ENCODE measurements around the gene NDRG4. TPM values are rescaled to one million over a fixed set of nuclear protein-coding genes. Genes with fewer than 3 reads are reported as not detected.

NDRG4 gene
- total and polyA plus RNA-seq, 12 donors: 139 to 952 (median 336) TPM

GRCh38 chr16:58548378-58548777, 48.4 kb downstream of the NDRG4 start:
- no peaks in the 10 kb centered on the region for H3K9me3 ChIP-seq (replicated peaks in 1 of 3)
- H3K4me1 ChIP-seq (replicated peaks in 1 of 2): no peaks in the 10 kb centered on the region
- intact Hi-C loops (cut with DNase I): no loop called here
- no peak for DNase-seq
- TF ChIP-seq POLR2A (IDR thresholded peaks at IDR 0.05) (no peak), CTCF (IDR thresholded peaks at IDR 0.05) (no peak)
- peaks cover 0 to 98% of the 10 kb centered on the region in 2 donors for H3K36me3 ChIP-seq (replicated peaks in 1 of 2)
- H3K27ac ChIP-seq: no peak overlapping the region
- H3K27me3 ChIP-seq: no peaks in the 10 kb centered on the region
- 66 to 83% (median 77%) methylated on average over 2 of the region's 2 CpGs for WGBS, 4 donors
- H3K4me3 ChIP-seq: no peak overlapping the region

DNA sequence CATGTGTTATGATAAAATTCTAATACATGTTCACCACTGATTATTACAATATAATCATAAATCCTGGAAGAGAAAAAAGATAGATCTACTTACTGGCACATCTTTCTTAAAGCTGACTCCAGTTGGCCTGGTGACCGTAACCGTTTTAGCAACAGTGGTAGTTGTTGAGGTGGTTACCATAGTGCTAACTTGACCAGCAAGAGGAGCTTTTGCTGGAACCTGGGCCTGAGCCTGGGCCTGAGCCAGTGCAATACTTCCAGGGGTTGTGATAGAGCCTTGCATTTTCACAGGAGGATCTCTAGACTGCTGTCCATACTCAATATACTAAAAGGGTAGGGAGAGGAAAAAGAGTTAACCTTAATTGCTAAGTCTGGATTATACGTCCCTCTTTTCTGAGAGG, 51.6 kb downstream of the NDRG4 start:
- H3K27me3 ChIP-seq: no peaks in the 10 kb centered on the region
- no peak overlapping the region for H3K27ac ChIP-seq
- 74 to 85% (median 79%) methylated on average over 3 of the region's 3 CpGs for WGBS, 4 donors
- H3K4me3 ChIP-seq: no peak overlapping the region
- H3K9me3 ChIP-seq (replicated peaks in 1 of 3): no peaks in the 10 kb centered on the region
- no peak for TF ChIP-seq POLR2A (IDR thresholded peaks at IDR 0.05)
- no peak for TF ChIP-seq CTCF (IDR thresholded peaks at IDR 0.05)
- H3K4me1 ChIP-seq (replicated peaks in 1 of 2): no peaks in the 10 kb centered on the region
- H3K36me3 ChIP-seq (replicated peaks in 1 of 2): peaks cover 0 to 98% of the 10 kb centered on the region in 2 donors
- no peak for DNase-seq
- intact Hi-C loops (cut with DNase I): no loop called here

DNA sequence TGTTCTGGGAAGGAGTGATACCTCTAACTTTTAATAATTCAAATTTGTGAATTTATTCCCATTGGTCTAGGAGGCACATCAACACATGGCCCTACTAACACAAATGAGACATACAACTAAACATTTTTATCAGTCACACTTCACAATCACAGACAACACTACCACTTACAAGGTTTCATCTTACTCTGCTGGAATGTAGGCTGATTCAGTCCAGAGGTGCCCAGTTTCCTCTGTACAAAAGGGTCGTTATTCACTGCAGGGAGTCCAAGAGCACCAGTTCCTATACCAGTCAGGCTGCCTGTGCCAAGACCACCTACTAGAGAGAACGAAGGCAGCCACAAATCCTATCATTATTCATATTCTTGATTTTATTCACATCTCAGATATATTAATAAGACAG, 56.7 kb downstream of the NDRG4 start:
- DNase-seq: no peak
- H3K27me3 ChIP-seq: no peaks in the 10 kb centered on the region
- 76 to 93% (median 80%) methylated on average over 2 of the region's 2 CpGs for WGBS, 4 donors
- H3K36me3 ChIP-seq (replicated peaks in 1 of 2): peaks cover 0 to 92% of the 10 kb centered on the region in 2 donors
- H3K9me3 ChIP-seq (replicated peaks in 1 of 3): no peaks in the 10 kb centered on the region
- TF ChIP-seq POLR2A (IDR thresholded peaks at IDR 0.05) (no peak), CTCF (IDR thresholded peaks at IDR 0.05) (no peak)
- no peak overlapping the region for H3K27ac ChIP-seq
- intact Hi-C loops (cut with DNase I): no loop called here
- H3K4me3 ChIP-seq: no peak overlapping the region
- H3K4me1 ChIP-seq (replicated peaks in 1 of 2): no peaks in the 10 kb centered on the region

Small RNAs within 50 kb of the gene (small RNA-seq; reads per million reads assigned to genes)
- gene RNU6-103P (0 reads per million in 2 donors), gene SNORA46 (174 to 305 reads per million in 2 donors), gene SNORA50A (0 reads per million in 2 donors)

Other genes with a start within 250 kb of the NDRG4 start
- gene PRSS54, start 205.1 kb upstream of the NDRG4 start, total RNA-seq: not detected
- gene PRSS54, start 205.1 kb upstream of the NDRG4 start, polyA plus RNA-seq: not detected
- 10 to 100 TPM in 7 of 9 donors, 1 to 10 TPM in 2; 7.6 to 25.2 (median 10.7) TPM for gene GINS3, start 107.7 kb upstream of the NDRG4 start, total RNA-seq
- gene GINS3, start 107.7 kb upstream of the NDRG4 start, polyA plus RNA-seq: 10 to 100 TPM in 1 of 3 donors, 1 to 10 TPM in 2; 8.6 to 18.9 (median 9.3) TPM
- 10 to 100 TPM; 14.4 to 53.8 (median 26.8) TPM for gene SETD6, start 15.4 kb downstream of the NDRG4 start, total RNA-seq
- 10 to 100 TPM; 17.9 to 40.7 (median 24.8) TPM for gene SETD6, start 15.4 kb downstream of the NDRG4 start, polyA plus RNA-seq
- 100 to 1,000 TPM in 8 of 9 donors, 10 to 100 TPM in 1; 83.4 to 172 (median 162) TPM for gene CNOT1, start 129.7 kb downstream of the NDRG4 start, total RNA-seq
- 100 to 1,000 TPM in 1 of 3 donors, 10 to 100 TPM in 2; 40.9 to 189 (median 41.8) TPM for gene CNOT1, start 129.7 kb downstream of the NDRG4 start, polyA plus RNA-seq
- gene SLC38A7, start 184.6 kb downstream of the NDRG4 start, total RNA-seq: 10 to 100 TPM; 14.4 to 56.4 (median 25.9) TPM
- gene SLC38A7, start 184.6 kb downstream of the NDRG4 start, polyA plus RNA-seq: 10 to 100 TPM; 13.9 to 42.3 (median 16.3) TPM
- gene GOT2, start 234.2 kb downstream of the NDRG4 start, total RNA-seq: 100 to 1,000 TPM in 7 of 9 donors, 10 to 100 TPM in 2; 59.4 to 167 (median 113) TPM
- 100 to 1,000 TPM in 1 of 3 donors, 10 to 100 TPM in 2; 47.1 to 181 (median 79.4) TPM for gene GOT2, start 234.2 kb downstream of the NDRG4 start, polyA plus RNA-seq